MG63 (cell line): ENCODE data around the gene MDP1. TPM values are rescaled to one million over a fixed set of nuclear protein-coding genes. Genes with fewer than 3 reads are reported as not detected.
A peak's percentile ranks its signal among the peaks of the same experiment; 100 is the strongest.
"Not testable (repeated sequence)": the region's sequence is repeated elsewhere in the genome, so short reads cannot be mapped to it uniquely, and the experiment has no call there.

Experiments used
- DNase-seq: peaks from one replicate; pipeline ENCODE4 v3.0.0-alpha.2; 2020
- H3K27me3 ChIP-seq: fragments of 250-450 bp; sonication (Bioruptor Pico); 2 replicates; pipeline ENCODE4 v1.5.1; 2020; ENCODE audit warnings: mild to moderate bottlenecking, moderate library complexity
- H3K36me3 ChIP-seq: fragments of 250-450 bp; sonication (Bioruptor Pico); 2 replicates; pipeline ENCODE4 v1.5.1; 2020; ENCODE audit warnings: mild to moderate bottlenecking, moderate library complexity
- H3K4me3 ChIP-seq: fragments of 250-450 bp; sonication (Bioruptor Pico); 2 replicates; pipeline ENCODE4 v1.5.1; 2020; ENCODE audit warnings: mild to moderate bottlenecking, moderate library complexity
- H3K9me3 ChIP-seq: fragments of 250-450 bp; sonication (Bioruptor Pico); 2 replicates; pipeline ENCODE4 v1.5.1; 2020; ENCODE audit warnings: mild to moderate bottlenecking, moderate library complexity
- total RNA-seq: library from RNA; depleted of rRNA; stranded (reverse); fragments of >200 nt; shearing (Covaris generic); gene quantifications from 2 replicates; pipeline ENCODE4 v1.2.3, GENCODE V29; 2014; ENCODE audit warnings: low replicate concordance

MDP1 gene
- total RNA-seq, 1 experiment from 2014 or later = 4.5 TPM

GRCh38 chr14:24213866-24214662 is 1.8 kb downstream of the MDP1 start:
- DNase-seq = no peak
- H3K27me3 ChIP-seq = no peaks in the 10 kb centered on the region
- no peaks in the 10 kb centered on the region for H3K9me3 ChIP-seq
- H3K4me3 ChIP-seq = peak overlapping the region; percentile 68
- H3K36me3 ChIP-seq = peaks cover 3% of the 10 kb centered on the region; the same call in 1 of the 2 replicates

GRCh38 chr14:24212924-24213865 is 2.7 kb downstream of the MDP1 start, which contains the start of gene CHMP4A:
CHMP4A (minus strand) TSS chr14:24213488; CDS start chr14:24213439, 49 bp downstream.
- Histone ChIP-seq H3K27me3 (no peaks in the 10 kb centered on the region), H3K36me3 (peaks cover 5% of the 10 kb centered on the region; the same call in 1 of the 2 replicates), H3K4me3 (peak within 1 kb of the TSS; percentile 68), H3K9me3 (no peaks in the 10 kb centered on the region)
- DNase-seq = peak; percentile 97

DNA sequence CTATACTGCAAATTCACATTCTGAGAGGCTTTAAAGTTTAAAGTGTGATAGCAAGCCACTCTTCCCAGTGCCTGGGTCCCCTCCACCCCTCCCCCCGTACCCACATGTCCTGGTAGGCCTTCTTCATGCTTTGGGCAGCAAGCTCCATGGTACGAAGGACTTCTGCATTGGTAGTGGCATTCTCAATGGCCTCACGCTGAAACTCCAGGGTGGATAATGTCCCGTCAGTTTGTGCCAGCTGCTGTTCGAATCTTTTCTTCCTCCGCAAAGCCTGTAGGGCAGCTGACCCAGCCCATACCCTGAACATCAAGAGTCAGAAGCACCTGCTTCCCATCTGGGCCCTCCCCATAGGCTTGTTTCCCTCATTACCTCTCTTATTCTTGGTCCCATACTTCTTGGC is 4.6 kb downstream of the MDP1 start:
- DNase-seq = no peak
- H3K9me3 ChIP-seq = no peaks in the 10 kb centered on the region
- H3K36me3 ChIP-seq = peaks cover 5% of the 10 kb centered on the region; the same call in 1 of the 2 replicates
- no peaks in the 10 kb centered on the region for H3K27me3 ChIP-seq
- H3K4me3 ChIP-seq = no peak overlapping the region

DNA sequence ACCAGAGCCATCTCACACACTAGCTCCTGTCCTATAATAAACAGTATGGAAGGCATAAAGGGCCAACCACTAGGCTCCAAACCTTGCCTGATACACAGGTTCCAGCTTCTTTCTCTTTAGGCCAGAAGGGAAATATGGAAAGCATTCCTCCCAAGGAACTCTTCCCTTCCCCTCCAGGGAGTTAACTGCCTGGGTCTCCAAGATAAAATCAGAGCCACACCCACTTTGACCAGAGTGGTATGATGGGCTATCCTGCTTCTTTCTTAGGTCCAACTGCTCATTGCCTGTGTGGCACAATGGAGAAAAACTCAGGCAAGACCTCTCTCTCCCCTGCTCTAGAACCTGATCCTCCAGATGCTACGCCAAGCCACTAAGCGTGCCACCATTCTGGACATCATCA is 8.2 kb downstream of the MDP1 start:
- H3K36me3 ChIP-seq = peaks cover 10% of the 10 kb centered on the region; the same call in 1 of the 2 replicates
- no peak for DNase-seq
- H3K27me3 ChIP-seq = no peaks in the 10 kb centered on the region
- no peaks in the 10 kb centered on the region for H3K9me3 ChIP-seq
- no peak overlapping the region for H3K4me3 ChIP-seq

DNA sequence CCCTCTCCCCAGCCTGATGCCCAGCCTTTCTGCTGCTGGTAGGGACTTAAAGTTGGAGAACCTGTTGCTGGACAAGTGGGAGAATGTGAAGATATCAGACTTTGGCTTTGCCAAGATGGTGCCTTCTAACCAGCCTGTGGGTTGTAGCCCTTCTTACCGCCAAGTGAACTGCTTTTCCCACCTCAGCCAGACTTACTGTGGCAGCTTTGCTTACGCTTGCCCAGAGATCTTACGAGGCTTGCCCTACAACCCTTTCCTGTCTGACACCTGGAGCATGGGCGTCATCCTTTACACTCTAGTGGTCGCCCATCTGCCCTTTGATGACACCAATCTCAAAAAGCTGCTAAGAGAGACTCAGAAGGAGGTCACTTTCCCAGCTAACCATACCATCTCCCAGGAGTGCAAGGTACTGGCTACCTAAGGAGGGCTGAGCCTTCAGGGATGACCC is 8.7 kb downstream of the MDP1 start:
- no peak overlapping the region for H3K4me3 ChIP-seq
- no peaks in the 10 kb centered on the region for H3K27me3 ChIP-seq
- no peak for DNase-seq
- H3K9me3 ChIP-seq = no peaks in the 10 kb centered on the region
- peaks cover 11% of the 10 kb centered on the region for H3K36me3 ChIP-seq

GRCh38 chr14:24206260-24207103 is 9.4 kb downstream of the MDP1 start:
- peaks cover 14% of the 10 kb centered on the region for H3K36me3 ChIP-seq
- H3K27me3 ChIP-seq = no peaks in the 10 kb centered on the region
- no peak overlapping the region for H3K4me3 ChIP-seq
- H3K9me3 ChIP-seq = no peaks in the 10 kb centered on the region; the same call in 1 of the 2 replicates
- DNase-seq = no peak

- no peak for DNase-seq
- Histone ChIP-seq H3K4me3 (no peak overlapping the region), H3K36me3 (peaks cover 16% of the 10 kb centered on the region), H3K27me3 (no peaks in the 10 kb centered on the region), H3K9me3 (no peaks in the 10 kb centered on the region; the same call in 1 of the 2 replicates)
Measured at GRCh38 chr14:24204163-24205146, 11.4 kb downstream of the MDP1 start.

- H3K4me3 ChIP-seq, H3K27me3 ChIP-seq, H3K9me3 ChIP-seq, DNase-seq: not testable (repeated sequence)
- peaks cover 16% of the 10 kb centered on the region for H3K36me3 ChIP-seq
Measured at GRCh38 chr14:24203249-24203886, 12.5 kb downstream of the MDP1 start.

DNA sequence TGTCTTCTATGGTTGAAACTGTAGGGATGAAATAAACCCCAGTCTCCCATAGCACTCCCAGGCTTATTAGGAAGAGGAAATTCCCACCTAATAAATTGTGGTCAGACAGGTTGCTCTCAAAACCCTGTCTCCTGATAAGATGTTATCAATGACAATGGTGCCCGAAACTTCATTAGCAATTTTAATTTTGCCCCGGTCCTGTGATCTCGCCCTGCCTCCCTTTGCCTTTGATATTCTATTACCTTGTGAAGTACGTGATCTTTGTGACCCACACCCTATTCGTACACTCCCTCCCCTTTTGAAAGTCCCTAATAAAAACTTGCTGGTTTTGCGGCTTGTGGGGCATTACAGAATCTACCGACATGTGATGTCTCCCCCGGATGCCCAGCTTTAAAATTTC is 13.3 kb downstream of the MDP1 start:
- H3K4me3 ChIP-seq, H3K27me3 ChIP-seq, H3K9me3 ChIP-seq, DNase-seq: not testable (repeated sequence)
- H3K36me3 ChIP-seq = peaks cover 14% of the 10 kb centered on the region

DNA sequence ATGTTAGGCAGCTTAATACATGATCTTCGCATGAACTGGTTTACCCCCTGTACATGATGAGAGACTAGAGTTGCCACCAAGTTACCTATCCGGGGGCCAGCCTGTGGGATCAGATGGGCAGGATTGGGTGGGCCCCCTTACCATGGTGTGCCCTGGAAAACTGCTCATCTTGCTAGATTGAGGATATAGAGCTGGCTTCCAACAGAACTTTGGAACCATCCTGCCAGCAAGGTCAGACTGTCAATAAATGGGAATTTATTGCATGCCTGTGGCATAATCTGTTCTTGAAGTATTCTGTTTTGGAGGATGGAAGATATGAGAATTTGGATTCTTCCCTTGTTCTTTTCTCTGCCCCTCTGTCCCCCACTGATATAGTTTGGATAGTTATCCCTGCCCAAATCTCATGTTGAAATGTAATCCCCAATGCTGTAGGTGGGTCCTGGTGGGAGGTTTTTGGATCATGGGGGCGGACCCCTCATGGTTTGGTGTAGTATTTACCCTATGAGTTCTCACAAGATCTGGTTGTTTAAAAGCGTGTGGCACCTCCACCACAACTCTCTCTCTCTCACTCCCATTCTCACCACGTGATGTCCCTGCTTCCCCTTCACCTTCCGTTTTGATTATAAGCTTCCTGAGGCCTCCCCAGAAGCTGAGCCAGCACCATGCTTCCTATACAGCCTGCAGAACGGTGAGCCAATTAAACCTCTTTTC is 16.9 kb downstream of the MDP1 start:
- no peak for DNase-seq

DNA sequence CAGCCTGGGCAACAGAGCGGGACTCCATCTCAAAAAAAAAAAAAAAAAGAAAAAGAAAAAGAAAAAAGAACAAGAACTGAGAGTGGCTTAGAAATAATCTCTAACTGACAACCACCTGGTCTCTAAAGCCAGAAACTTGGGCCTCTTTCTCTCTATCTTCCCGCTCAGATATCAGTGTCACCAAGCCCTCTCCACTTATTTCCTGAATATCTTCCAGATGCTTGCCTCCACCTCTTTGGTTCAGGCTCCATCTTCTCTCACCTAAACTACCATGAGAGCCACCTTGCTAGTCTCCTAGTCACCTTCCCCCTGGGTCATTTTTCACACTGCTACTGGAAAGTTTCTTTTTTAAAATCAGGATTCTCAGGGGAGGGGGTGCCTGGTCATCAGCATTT is 18.8 kb downstream of the MDP1 start:
- DNase-seq = no peak
- Histone ChIP-seq H3K27me3 (no peaks in the 10 kb centered on the region), H3K36me3 (peaks cover 10% of the 10 kb centered on the region), H3K4me3 (no peak overlapping the region), H3K9me3 (no peaks in the 10 kb centered on the region; the same call in 1 of the 2 replicates)

More for the DNA sequence above, 16.9 kb downstream of the MDP1 start:
- H3K9me3 ChIP-seq = no peaks in the 10 kb centered on the region; the same call in 1 of the 2 replicates
- H3K27me3 ChIP-seq = no peaks in the 10 kb centered on the region
- no peak overlapping the region for H3K4me3 ChIP-seq
- H3K36me3 ChIP-seq = peaks cover 16% of the 10 kb centered on the region

DNA sequence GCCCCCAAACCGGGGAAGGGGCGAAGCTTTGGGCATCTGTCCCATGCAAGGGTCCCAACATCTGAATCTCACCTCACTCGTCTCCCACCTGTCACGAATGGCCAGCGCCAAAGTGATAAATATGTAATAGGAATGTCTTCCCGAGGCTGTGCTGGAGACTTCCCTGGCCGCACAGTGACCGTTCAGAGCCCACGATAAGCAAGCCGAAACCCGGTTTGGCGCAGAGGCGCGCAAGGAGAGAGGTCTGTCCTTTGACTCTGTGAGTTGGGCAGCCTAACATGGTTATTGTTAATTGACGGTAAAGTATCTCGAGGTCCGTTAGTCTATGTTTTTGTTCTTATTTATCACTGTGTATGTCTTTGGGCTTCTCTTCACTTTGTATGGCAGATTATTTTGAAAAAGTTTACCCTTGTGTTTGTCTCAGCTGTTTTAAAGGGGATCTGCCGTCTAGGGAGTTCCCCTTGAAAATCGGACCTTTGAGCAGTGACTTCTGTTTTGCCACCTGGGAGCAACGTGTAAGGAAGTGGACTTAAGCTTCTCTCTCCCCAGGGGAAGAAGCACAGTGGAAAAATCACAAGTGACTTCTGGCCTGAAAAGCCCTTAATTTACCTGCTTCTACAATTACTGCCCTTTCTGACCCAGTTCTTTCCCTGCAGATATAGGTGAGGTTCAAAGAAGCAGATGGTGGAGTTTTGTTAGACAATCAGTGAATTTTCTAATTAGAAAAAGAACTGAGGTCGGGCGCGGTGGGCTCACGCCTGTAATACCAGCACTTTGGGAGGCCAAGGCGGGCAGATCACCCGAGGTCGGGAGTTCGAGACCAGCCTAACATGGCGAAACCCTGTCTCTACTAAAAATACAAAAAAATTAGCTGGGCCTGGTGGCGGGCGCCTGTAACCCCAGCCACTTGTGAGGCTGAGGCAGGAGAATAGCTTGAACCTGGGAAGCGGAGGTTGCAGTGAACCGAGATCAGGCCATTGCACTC is 19.5 kb downstream of the MDP1 start:
- H3K9me3 ChIP-seq = no peaks in the 10 kb centered on the region
- H3K27me3 ChIP-seq = no peaks in the 10 kb centered on the region
- peaks cover 6% of the 10 kb centered on the region; the same call in 1 of the 2 replicates for H3K36me3 ChIP-seq
- H3K4me3 ChIP-seq = peak overlapping the region; percentile 82
- no peak for DNase-seq
